ENCODE measurements around the gene RER1. TPM values are rescaled to one million over a fixed set of nuclear protein-coding genes. Genes with fewer than 3 reads are reported as not detected.

The RER1 gene
- total RNA-seq, 3 donors from 2014 or later = 58.3 to 75.1 (median 70.4) TPM

GRCh38 chr1:2443277-2444137, 51.9 kb downstream of the RER1 start:
- H3K27me3 ChIP-seq = peaks cover 4 to 45% of the 10 kb centered on the region in 2 donors
- H3K4me1 ChIP-seq = no peaks in the 10 kb centered on the region
- intact Hi-C loops (cut with DNase I; ENCODE audit: low total_unique reads) = no loop called here
- DNase-seq (ENCODE audit: low spot score in 2 of 2) = no peak
- TF ChIP-seq POLR2AphosphoS5 (IDR thresholded peaks at IDR 0.05) (no peak), POLR2A (IDR thresholded peaks at IDR 0.05) (no peak), CTCF (IDR thresholded peaks at IDR 0.05) (no peak)
- peak overlapping the region in 2 of 3 donors; percentile 20 to 53 for H3K4me3 ChIP-seq
- H3K27ac ChIP-seq = no peak overlapping the region
- no peaks in the 10 kb centered on the region for H3K36me3 ChIP-seq
- no peaks in the 10 kb centered on the region for H3K9me3 ChIP-seq

- peaks cover 4 to 45% of the 10 kb centered on the region in 2 donors for H3K27me3 ChIP-seq
- TF ChIP-seq POLR2AphosphoS5 (IDR thresholded peaks at IDR 0.05) (no peak), POLR2A (IDR thresholded peaks at IDR 0.05) (no peak), CTCF (IDR thresholded peaks at IDR 0.05) (no peak)
These were observed 52.5 kb downstream of the RER1 start for GRCh38 chr1:2444138-2444591.

DNA sequence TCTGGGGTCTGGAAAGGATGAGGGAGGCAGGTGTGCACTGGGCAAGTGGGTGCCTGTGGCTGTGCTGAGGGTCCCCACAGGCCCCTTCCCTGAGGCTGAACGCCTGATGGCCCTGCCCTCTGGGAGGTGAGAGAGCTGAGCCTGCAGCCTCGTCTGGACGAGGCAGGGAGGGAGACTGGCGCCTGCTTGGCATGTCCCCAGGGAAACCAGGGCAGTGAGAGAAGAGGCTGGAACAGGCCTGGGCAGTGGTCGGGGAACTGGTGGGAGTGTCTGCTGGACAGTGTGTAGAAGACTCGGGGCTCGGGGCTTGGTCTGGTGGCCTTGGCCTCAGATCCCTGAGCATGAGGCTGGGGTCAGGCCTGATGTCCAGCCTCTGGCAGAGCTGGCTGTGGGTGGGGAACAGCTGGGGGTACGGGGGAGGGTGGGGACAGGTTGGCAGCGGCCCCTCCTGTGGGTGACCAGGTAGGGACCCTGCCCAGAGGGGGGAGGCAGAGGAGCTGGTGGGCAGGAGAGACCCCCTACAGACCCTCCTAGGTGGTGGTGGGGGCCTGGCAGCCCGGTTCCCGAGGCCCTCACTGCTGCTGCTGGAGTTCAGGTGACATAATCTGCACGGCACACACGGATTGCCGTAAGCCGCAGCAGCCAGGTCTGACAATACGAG, 53.7 kb downstream of the RER1 start:
- no peaks in the 10 kb centered on the region for H3K9me3 ChIP-seq
- no peaks in the 10 kb centered on the region for H3K4me1 ChIP-seq
- intact Hi-C loops (cut with DNase I; ENCODE audit: low total_unique reads) = no loop called here
- no peak for TF ChIP-seq POLR2A (IDR thresholded peaks at IDR 0.05)
- TF ChIP-seq POLR2AphosphoS5 (IDR thresholded peaks at IDR 0.05) = no peak
- no peak for TF ChIP-seq CTCF (IDR thresholded peaks at IDR 0.05)
- no peak for DNase-seq (ENCODE audit: low spot score in 2 of 2)
- H3K4me3 ChIP-seq = no peak overlapping the region
- peaks cover 4 to 45% of the 10 kb centered on the region in 2 donors for H3K27me3 ChIP-seq
- H3K36me3 ChIP-seq = no peaks in the 10 kb centered on the region
- H3K27ac ChIP-seq = no peak overlapping the region

More at GRCh38 chr1:2444138-2444591, 52.5 kb downstream of the RER1 start:
- intact Hi-C loops (cut with DNase I; ENCODE audit: low total_unique reads) = no loop called here
- no peaks in the 10 kb centered on the region for H3K9me3 ChIP-seq
- DNase-seq (ENCODE audit: low spot score in 2 of 2) = no peak
- H3K36me3 ChIP-seq = no peaks in the 10 kb centered on the region
- H3K27ac ChIP-seq = no peak overlapping the region
- no peaks in the 10 kb centered on the region for H3K4me1 ChIP-seq
- H3K4me3 ChIP-seq = peak overlapping the region in 2 of 3 donors; percentile 20 to 53

DNA sequence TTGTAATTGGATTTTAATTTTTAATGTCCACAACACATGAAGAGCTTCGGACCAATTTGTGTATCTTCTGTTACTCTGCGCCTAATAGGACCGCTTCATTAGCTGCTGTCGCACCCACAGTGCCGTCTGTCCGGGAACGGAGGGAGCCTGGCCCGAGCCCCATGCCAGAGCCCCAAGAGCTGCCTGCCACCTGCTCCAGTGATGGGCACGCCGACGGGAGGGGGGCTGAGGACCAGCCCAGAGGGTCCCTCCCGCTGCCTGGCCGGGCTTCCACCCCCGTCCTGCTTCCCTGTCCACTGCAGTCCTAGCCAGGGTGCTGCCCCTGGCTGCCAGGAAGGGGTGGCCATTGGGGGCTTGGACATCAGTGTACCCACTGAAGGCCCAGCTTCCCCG, 54.2 kb downstream of the RER1 start:
- Histone ChIP-seq H3K9me3 (no peaks in the 10 kb centered on the region), H3K27ac (no peak overlapping the region), H3K27me3 (peaks cover 4 to 45% of the 10 kb centered on the region in 2 donors), H3K4me1 (no peaks in the 10 kb centered on the region), H3K4me3 (no peak overlapping the region), H3K36me3 (no peaks in the 10 kb centered on the region)
- DNase-seq (ENCODE audit: low spot score in 2 of 2) = no peak
- no peak for TF ChIP-seq POLR2AphosphoS5 (IDR thresholded peaks at IDR 0.05)
- no peak for TF ChIP-seq POLR2A (IDR thresholded peaks at IDR 0.05)
- no peak for TF ChIP-seq CTCF (IDR thresholded peaks at IDR 0.05)
- intact Hi-C loops (cut with DNase I; ENCODE audit: low total_unique reads) = no loop called here

GRCh38 chr1:2446394-2446793, 54.8 kb downstream of the RER1 start:
- no peak overlapping the region for H3K27ac ChIP-seq
- no peaks in the 10 kb centered on the region for H3K36me3 ChIP-seq
- TF ChIP-seq POLR2A (IDR thresholded peaks at IDR 0.05) (no peak), CTCF (IDR thresholded peaks at IDR 0.05) (no peak), POLR2AphosphoS5 (IDR thresholded peaks at IDR 0.05) (no peak)
- no peak overlapping the region for H3K4me3 ChIP-seq
- intact Hi-C loops (cut with DNase I; ENCODE audit: low total_unique reads) = no loop called here
- H3K27me3 ChIP-seq = peaks cover 4 to 45% of the 10 kb centered on the region in 2 donors
- H3K9me3 ChIP-seq = no peaks in the 10 kb centered on the region
- no peak for DNase-seq (ENCODE audit: low spot score in 2 of 2)
- H3K4me1 ChIP-seq = no peaks in the 10 kb centered on the region

Measured in breast epithelium (tissue), 4 donors.